A673 (cell line): ENCODE results near the gene CTIF. TPM values are rescaled to one million over a fixed set of nuclear protein-coding genes. Genes with fewer than 3 reads are reported as not detected.

ENCODE experiments used
- BruUV-seq: library from RNA; stranded (reverse); fragments of 400-500 nt; replicated peaks from 2 replicates; lab custom pipeline; 2021; lab: Mats Ljungman, UMichigan
- CTCF ChIA-PET: fragments of 300-600 bp; sonication (Branson Sonifier 250); formaldehyde crosslinking; loops from one replicate; lab custom pipeline; 2022; ENCODE audit warnings: antibody characterized with exemption; lab: Charles Lee
- POLR2A ChIA-PET: fragments of 300-600 bp; sonication (Branson Sonifier 250); formaldehyde crosslinking; loops from one replicate; lab custom pipeline; 2022; ENCODE audit warnings: antibody characterized with exemption; ENCODE audit not compliant: low non-redundant PET; lab: Charles Lee
- DNase-seq: peaks from one replicate; pipeline ENCODE4 v3.0.0-alpha.2; 2015; ENCODE audit warnings: low spot score
- H3K27ac ChIP-seq: fragments of 200-600 bp; sonication (generic); 2 replicates; pipeline ENCODE4 v1.5.1; 2016; ENCODE audit warnings: mixed run types, low read depth, mild to moderate bottlenecking, mixed read lengths, antibody characterized with exemption, low read length; ENCODE audit not compliant: poor library complexity, severe bottlenecking
- H3K27me3 ChIP-seq: fragments of 200-600 bp; sonication (generic); replicated peaks from 2 replicates; pipeline ENCODE4 v1.6.1; 2017; ENCODE audit warnings: mixed run types, low read depth, mild to moderate bottlenecking, mixed read lengths, antibody characterized with exemption, low read length; ENCODE audit not compliant: insufficient read depth, poor library complexity
- H3K36me3 ChIP-seq: fragments of 200-600 bp; sonication (generic); 2 replicates; pipeline ENCODE4 v1.6.1; 2016; ENCODE audit warnings: mixed run types, mild to moderate bottlenecking, mixed read lengths, antibody characterized with exemption, low read length; ENCODE audit not compliant: insufficient read depth, poor library complexity, severe bottlenecking
- H3K4me1 ChIP-seq: fragments of 200-600 bp; sonication (generic); 2 replicates; pipeline ENCODE4 v1.6.1; 2017; ENCODE audit warnings: mixed run types, mild to moderate bottlenecking, mixed read lengths, antibody characterized with exemption, low read length; ENCODE audit not compliant: insufficient read depth, poor library complexity, severe bottlenecking
- H3K4me3 ChIP-seq: fragments of 200-600 bp; sonication (generic); 2 replicates; pipeline ENCODE4 v1.5.1; 2016; ENCODE audit warnings: low read depth, mixed run types, mild to moderate bottlenecking, mixed read lengths, low read length; ENCODE audit not compliant: poor library complexity, severe bottlenecking
- H3K9me3 ChIP-seq: fragments of 200-600 bp; sonication (generic); 2 replicates; pipeline ENCODE4 v1.6.1; 2016; ENCODE audit warnings: mixed run types, low read depth, mild to moderate bottlenecking, mixed read lengths, antibody characterized with exemption, low read length; ENCODE audit not compliant: poor library complexity, severe bottlenecking
- EZH2 ChIP-seq: fragments of 200-600 bp; sonication (generic); IDR thresholded peaks from 2 replicates; pipeline ENCODE4 v1.6.1; 2017; ENCODE audit warnings: borderline replicate concordance, low read depth, mild to moderate bottlenecking, mixed read lengths, antibody characterized with exemption, low read length; ENCODE audit not compliant: poor library complexity, severe bottlenecking
- intact Hi-C: fragments of 100-400 bp; cut with micrococcal nuclease; formaldehyde crosslinking; loops from one replicate; pipeline ENCODE4 v1.10.0; 2022; ENCODE audit not compliant: unreplicated experiment
- total RNA-seq: library from RNA; stranded (reverse); gene quantifications from 2 replicates; pipeline ENCODE4 v1.2.3, GENCODE V29; 2021
- TF ChIP-seq, protein P1 (sequence below): fragments of 300-800, 200-600 bp; sonication (generic); conservative IDR thresholded peaks from 2 replicates; pipeline ENCODE4 v1.5.1; 2017; ENCODE audit warnings: low read depth, mild to moderate bottlenecking, antibody characterized with exemption, low read length, moderate library complexity, mixed read lengths

CTIF gene
- total RNA-seq, 1 experiment from 2014 or later: 23.5 TPM

DNA sequence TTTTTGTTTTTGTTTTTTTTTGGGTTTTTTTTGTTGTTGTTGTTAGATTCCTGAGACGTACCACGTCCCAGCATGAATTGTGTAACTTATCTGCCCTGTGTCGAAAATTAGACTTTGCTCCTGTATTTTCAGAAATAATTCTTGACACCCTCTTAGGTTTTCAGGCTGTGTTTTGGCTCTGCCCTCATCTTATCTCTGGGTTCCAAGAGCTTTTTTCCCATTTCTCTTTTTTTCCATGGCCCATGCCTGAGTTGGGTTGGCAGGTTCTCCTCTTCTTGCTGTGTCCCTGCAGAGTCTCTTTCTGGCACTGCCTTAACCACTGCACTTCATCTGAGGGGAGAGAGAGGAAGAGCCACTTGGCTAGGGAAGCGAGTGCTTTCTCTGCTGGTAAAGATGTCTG is 42.4 kb downstream of the CTIF start:
- H3K4me3 ChIP-seq: no peak overlapping the region
- no peak for DNase-seq
- no peak overlapping the region for H3K27ac ChIP-seq
- intact Hi-C loops: no loop called here
- no peaks in the 10 kb centered on the region for H3K36me3 ChIP-seq
- no peaks in the 10 kb centered on the region for H3K27me3 ChIP-seq
- H3K9me3 ChIP-seq: no peaks in the 10 kb centered on the region
- POLR2A ChIA-PET: no interaction called here
- CTCF ChIA-PET: no interaction called here
- H3K4me1 ChIP-seq: no peaks in the 10 kb centered on the region
- BruUV-seq: no TSS peak
- TF ChIP-seq, protein P1, sequence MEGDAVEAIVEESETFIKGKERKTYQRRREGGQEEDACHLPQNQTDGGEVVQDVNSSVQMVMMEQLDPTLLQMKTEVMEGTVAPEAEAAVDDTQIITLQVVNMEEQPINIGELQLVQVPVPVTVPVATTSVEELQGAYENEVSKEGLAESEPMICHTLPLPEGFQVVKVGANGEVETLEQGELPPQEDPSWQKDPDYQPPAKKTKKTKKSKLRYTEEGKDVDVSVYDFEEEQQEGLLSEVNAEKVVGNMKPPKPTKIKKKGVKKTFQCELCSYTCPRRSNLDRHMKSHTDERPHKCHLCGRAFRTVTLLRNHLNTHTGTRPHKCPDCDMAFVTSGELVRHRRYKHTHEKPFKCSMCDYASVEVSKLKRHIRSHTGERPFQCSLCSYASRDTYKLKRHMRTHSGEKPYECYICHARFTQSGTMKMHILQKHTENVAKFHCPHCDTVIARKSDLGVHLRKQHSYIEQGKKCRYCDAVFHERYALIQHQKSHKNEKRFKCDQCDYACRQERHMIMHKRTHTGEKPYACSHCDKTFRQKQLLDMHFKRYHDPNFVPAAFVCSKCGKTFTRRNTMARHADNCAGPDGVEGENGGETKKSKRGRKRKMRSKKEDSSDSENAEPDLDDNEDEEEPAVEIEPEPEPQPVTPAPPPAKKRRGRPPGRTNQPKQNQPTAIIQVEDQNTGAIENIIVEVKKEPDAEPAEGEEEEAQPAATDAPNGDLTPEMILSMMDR: no peak
- TF ChIP-seq EZH2: no peak

DNA sequence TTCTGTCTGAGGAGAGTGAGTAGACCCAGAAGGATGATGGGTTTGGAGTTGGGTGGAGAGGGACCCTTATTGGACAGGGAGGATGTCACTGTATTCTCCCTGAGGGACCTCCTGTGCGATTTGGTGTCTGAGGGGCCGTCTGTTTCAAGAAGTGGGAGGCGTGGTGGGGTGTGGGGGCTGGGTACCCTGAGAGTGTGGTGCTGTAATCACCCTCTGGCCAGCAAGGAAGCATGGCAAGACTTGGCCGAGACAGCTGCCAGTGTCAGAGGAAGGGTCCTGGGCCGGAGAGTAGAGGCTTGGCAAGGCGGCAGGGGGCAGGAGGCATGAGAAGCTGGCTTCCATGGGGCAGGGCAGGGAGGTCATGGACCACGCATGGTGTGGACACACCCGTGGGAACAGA is 43.1 kb downstream of the CTIF start:
- TF ChIP-seq, protein P1: no peak
- TF ChIP-seq EZH2: no peak
- H3K36me3 ChIP-seq: no peaks in the 10 kb centered on the region
- intact Hi-C loops: no loop called here
- H3K4me1 ChIP-seq: no peaks in the 10 kb centered on the region
- no peak overlapping the region for H3K27ac ChIP-seq
- no peak overlapping the region for H3K4me3 ChIP-seq
- POLR2A ChIA-PET: no interaction called here
- no peaks in the 10 kb centered on the region for H3K9me3 ChIP-seq
- H3K27me3 ChIP-seq: no peaks in the 10 kb centered on the region
- no peak for DNase-seq
- CTCF ChIA-PET: no interaction called here
- BruUV-seq: no TSS peak

DNA sequence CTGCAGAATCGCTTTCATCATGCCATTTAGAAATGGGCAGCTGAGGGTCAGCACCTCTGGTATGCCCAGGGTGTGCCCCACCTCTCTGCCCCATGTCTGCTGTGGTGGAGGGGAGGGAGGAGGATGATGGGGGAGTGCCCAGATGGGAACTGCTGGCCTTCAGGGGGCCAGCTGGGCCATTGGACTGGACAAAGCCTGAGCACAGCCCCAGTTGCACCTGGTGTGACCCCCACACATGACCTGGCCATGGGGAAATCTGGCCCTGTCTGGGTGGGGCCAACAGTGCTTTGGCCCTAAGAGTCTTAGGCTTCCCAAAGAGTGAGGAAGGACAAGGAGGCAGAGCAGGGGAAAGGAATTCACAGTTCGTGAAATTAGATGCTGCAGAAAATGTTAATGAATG is 44.1 kb downstream of the CTIF start:
- Histone ChIP-seq H3K4me3 (no peak overlapping the region), H3K36me3 (no peaks in the 10 kb centered on the region), H3K27me3 (no peaks in the 10 kb centered on the region), H3K9me3 (no peaks in the 10 kb centered on the region), H3K4me1 (no peaks in the 10 kb centered on the region), H3K27ac (no peak overlapping the region)
- CTCF ChIA-PET: no interaction called here
- BruUV-seq: no TSS peak
- TF ChIP-seq, protein P1: no peak
- TF ChIP-seq EZH2: no peak
- DNase-seq: no peak
- POLR2A ChIA-PET: no interaction called here
- intact Hi-C loops: no loop called here
